HPDE6-E6E7 (cell line): ENCODE data around the gene CMPK1.
A peak's percentile ranks its signal among the peaks of the same experiment; 100 is the strongest.
"Not testable (repeated sequence)": the region's sequence is repeated elsewhere in the genome, so short reads cannot be mapped to it uniquely, and the experiment has no call there.

Source experiments
- DNase-seq: peaks from one replicate; pipeline ENCODE4 v3.0.0; 2011; ENCODE audit warnings: missing footprints; ENCODE audit errors: extremely low spot score

Gene CMPK1, protein sequence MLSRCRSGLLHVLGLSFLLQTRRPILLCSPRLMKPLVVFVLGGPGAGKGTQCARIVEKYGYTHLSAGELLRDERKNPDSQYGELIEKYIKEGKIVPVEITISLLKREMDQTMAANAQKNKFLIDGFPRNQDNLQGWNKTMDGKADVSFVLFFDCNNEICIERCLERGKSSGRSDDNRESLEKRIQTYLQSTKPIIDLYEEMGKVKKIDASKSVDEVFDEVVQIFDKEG

GRCh38 chr1:47333578-47333921 is at the start of gene CMPK1:
CMPK1 (plus strand) TSS chr1:47333790; CDS start chr1:47333946, 156 bp downstream.
- DNase-seq, result peak; percentile 63

- not testable (repeated sequence) for DNase-seq
Measured at GRCh38 chr1:47288116-47288515, 45.5 kb upstream of the CMPK1 start.

DNA sequence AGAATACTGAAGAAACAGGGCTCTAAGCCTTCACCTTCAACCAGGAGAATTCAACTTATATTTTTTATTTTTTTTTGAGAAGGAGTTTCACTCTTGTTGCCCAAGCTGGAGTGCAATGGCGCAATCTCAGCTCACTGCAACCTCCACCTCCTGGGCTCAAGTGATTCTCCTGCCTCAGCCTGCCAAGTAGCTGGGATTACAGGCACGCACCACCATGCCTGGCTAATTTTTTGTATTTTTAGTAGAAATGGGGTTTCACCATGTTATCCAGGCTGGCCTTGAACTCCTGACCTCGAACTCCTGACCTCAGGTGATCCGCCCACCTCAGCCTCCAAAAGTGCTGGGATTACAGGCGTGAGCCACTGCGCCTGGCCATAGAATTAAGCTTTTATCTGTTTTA is 38.7 kb upstream of the CMPK1 start:
- DNase-seq, result not testable (repeated sequence)

- DNase-seq, result no peak
Measured at GRCh38 chr1:47295579-47295978, 38.0 kb upstream of the CMPK1 start.

DNA sequence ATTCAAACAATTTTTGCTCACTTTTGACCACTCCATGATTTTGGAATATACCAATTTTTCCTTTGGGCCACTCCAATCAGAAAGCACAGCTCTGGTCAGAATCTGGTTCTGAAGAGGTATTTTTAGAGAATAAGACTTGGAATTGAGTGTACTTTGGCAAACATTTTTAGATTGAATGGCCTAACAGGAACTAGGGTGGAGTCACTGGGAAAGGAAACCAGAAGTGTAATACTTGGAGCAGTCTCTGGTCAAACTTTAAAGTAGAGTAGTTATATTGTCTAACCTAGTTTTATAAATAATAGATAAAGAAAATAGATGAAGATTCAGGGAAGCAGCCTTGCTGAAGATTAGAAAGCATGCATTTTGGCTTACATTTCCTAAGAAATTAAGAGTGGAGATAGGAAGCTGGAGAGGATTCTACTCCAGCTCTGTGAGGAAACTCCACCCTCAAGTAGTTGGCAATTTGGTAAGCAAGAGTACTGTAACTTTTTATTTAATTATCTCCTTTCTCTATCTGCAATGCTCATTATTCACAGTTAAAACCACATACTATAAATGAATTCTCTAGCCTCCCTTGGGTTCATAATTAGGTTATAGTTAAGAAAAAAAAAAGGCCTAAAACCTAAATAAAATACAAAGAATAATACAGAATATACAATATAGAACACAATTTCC is 35.4 kb upstream of the CMPK1 start:
- DNase-seq, result no peak

DNA sequence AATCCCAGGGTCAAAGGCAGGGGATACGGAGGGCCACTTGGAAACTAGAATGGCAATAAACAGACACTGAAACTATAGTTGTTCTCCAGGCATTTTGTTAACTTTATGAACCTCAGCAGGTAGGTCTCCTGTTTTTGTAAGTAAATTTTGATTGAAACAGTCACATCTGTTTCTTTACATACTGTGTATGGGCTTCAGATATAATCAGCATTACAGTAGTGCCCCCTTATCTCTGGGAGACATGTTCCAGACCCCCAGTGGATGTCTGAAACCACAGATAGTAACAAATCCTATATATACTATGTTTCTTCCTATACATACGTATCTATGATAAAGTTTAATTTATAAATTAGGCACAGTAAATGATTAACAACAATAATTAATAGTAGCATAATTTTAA is 31.1 kb upstream of the CMPK1 start:
- no peak for DNase-seq

- DNase-seq, result no peak
Measured at GRCh38 chr1:47309427-47309826, 24.2 kb upstream of the CMPK1 start.

DNA sequence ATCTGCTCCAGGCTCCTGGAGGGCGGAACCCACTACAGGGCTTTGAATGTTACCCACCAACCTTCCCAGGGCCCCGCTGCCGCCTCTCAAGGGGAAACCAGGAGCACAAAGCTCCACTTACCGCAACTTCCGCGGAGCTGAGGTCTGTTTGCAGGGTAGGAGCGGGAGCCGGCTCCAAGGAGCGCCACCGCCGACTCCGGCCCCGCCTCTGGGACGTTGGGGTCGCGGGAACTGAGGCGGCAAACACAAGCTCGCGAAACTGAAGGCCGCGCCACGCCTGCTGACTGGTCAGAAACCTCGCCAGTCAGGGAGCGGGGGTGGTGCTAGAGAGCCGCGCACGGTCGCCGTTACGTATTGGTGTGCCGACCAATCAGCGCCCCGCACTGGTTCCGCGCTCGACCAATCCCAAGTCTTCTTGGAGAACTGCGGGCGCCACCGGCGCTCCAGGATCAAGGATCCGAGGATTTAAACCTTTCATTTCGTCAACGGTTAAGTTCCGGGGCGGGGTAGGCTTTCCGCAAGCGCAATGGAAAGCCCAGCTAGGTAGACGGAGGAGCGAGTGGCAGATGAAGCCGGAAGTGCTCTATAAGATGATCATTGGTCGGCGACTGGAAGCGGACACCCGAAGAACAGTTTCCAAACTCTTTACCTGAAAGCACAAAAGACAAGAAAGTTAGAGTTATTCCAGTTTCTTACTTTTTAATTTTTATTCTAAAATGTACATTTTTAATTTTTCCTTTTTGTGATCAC is 19.5 kb upstream of the CMPK1 start, which contains the start of gene STIL:
Gene STIL (minus strand): TSS at position 233 of the 750 bp plus-strand sequence. CDS start 3,828 bp downstream, outside the sequence.
- peak; percentile 99 for DNase-seq

DNA sequence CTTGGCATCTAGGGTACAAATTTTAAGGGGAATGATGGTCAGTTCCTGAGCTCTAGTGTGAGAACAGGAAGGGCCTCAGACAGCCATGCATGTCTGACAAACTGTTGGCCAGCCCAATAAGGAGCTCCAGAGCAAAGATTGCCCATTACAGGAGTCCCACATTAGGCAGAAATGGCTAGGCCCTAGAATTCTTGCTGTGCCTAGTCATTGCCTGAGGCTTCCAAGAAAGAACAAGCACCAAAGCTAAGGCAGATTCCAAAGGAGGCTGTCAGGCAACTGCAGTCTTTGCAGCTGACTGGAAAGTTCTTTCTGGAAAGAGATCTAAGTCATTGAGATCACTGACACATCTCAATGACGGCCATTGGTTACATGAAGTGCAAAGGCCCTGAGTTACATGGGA is 15.7 kb upstream of the CMPK1 start:
- DNase-seq, result no peak

DNA sequence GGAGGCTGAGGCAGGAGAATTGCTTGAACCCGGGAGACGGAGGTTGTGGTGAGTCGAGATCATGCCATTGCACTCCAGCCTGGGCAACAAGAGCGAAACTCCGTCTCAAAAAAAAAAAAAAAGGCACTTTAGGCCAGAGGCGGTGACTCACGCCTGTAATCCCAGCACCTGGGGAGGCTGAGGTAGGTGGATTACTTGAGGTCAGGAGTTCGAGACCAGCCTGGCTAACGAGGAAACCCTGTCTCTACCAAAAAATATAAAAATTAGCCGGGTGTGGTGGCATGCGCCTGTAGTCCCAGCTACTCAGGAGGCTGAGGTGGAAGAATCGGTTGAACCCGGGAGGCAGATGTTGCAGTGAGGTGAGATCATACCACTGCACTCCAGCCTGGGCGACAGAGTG is 13.6 kb upstream of the CMPK1 start:
- DNase-seq, result not testable (repeated sequence)

GRCh38 chr1:47323599-47324031 is 10.0 kb upstream of the CMPK1 start:
- DNase-seq, result no peak

DNA sequence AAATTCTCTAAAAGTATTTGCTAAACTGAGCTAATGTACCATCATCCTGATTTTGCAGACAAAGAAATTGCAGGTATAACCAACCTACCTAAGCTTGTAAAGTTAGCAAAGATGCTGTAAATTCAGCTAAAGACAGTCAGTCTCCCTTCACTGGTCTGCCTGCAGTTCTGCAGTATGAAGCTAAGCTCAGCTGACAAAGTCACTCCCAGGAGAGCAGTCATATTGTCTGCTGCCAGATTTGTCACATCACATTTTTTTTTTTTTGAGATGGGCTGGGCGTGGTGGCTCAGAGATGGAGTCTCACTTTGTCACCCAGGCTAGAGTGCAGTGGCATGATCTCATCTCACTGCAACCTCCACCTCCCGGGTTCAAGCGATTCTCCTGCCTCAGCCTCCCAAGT is 8.9 kb upstream of the CMPK1 start:
- no peak for DNase-seq

DNA sequence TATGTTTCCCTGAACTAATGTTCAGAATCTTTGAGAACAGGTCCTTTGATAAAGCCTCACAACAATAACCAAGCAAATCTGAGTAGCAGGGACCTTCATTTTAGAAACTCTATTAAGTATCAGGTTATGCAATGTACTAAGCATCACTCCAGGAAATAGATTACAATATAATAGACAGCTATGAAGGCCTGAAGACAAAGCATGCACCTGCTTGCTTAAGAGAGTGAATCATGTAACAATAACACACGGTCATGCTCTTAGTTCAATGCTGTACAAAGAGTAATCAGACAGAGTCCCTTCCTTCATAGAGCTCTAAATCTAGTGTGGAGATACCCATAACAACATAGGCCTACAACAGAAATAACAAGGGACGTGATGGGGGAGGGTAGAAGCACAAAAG is 8.1 kb upstream of the CMPK1 start:
- peak; percentile 90 for DNase-seq

- no peak for DNase-seq
Measured at GRCh38 chr1:47326271-47326670, 7.3 kb upstream of the CMPK1 start.

GRCh38 chr1:47328992-47329391 is 4.6 kb upstream of the CMPK1 start:
- no peak for DNase-seq

DNA sequence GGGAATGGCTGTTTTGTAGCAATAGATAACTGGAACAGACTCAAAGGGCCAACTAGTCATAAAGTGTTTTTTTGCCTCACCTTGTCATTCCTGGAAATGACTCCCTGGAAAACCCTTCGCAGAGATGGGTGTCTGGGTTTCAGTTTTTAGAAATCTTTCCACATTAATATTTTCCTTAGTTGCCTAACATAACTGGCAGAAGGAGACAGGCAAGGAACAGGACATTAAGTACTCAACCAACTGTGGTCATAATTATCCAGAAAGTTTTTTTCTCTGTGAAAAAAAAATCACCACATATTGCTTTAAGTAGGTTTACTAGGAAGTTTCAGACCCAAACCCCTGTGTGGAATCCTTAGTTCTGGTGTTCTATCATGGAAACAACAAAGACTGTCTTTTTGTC is 3.4 kb upstream of the CMPK1 start:
- no peak for DNase-seq

DNA sequence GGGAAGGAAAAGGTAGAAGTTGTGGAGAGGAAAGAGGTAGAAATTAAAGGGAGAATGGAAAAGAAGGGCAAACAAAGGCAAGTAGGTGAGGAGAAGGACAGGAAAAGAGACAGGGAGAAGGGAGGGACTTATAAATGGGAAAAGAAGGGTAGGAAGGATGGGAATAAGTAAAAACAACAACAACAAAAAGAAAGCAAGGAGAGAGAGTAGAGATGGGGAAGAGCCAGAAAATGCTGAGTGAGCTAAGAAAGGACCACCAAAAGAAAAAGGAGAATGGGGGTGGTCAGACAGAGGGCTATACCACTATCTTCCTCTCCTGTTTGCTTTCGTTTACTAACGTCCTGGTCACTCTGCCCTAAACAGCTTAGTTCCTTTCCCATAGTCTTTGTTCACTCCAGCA is 1.7 kb upstream of the CMPK1 start:
- DNase-seq, result no peak

GRCh38 chr1:47332779-47333577 is 612 bp upstream of the CMPK1 start:
- DNase-seq, result no peak

- DNase-seq, result peak; percentile 74
Measured at GRCh38 chr1:47333922-47334764, 553 bp downstream of the CMPK1 start.

- no peak for DNase-seq
Measured at GRCh38 chr1:47334765-47335435, 1.3 kb downstream of the CMPK1 start.
